GM19023 (cell line): ENCODE results near the gene S100A3.

Experiments used
- ATAC-seq: cut with Tn5 transposase; IDR thresholded peaks from one replicate; pipeline ENCODE4 v1.9.1; 2021; ENCODE audit warnings: mild to moderate bottlenecking, moderate library complexity; ENCODE audit not compliant: unreplicated experiment

The S100A3 gene

GRCh38 chr1:153550398-153550758, 1.3 kb upstream of the S100A3 start:
- no peak for ATAC-seq

GRCh38 chr1:153549741-153550397, 811 bp upstream of the S100A3 start:
- ATAC-seq: no peak

GRCh38 chr1:153547560-153548551, 1.2 kb downstream of the S100A3 start:
- ATAC-seq: no peak

- ATAC-seq: no peak
Observed at GRCh38 chr1:153546796-153547559, 2.1 kb downstream of the S100A3 start.

- no peak for ATAC-seq
Observed at GRCh38 chr1:153546371-153546770, 2.7 kb downstream of the S100A3 start.

- peak; percentile 50 for ATAC-seq
Observed at GRCh38 chr1:153545067-153546055, 3.7 kb downstream of the S100A3 start, which contains the start of gene S100A4. Gene S100A4 (minus strand): TSS chr1:153545806. CDS start chr1:153544794, 1,012 bp downstream.

- ATAC-seq: no peak
Observed at GRCh38 chr1:153544453-153545066, 4.5 kb downstream of the S100A3 start.

- no peak for ATAC-seq
Observed at GRCh38 chr1:153543736-153544135, 5.3 kb downstream of the S100A3 start.

- ATAC-seq: no peak
Observed at GRCh38 chr1:153542956-153543711, 5.9 kb downstream of the S100A3 start.

GRCh38 chr1:153541641-153542590, 7.1 kb downstream of the S100A3 start:
- no peak for ATAC-seq

- no peak for ATAC-seq
Observed at GRCh38 chr1:153540394-153541361, 8.4 kb downstream of the S100A3 start, which contains the start of gene S100A5. Gene S100A5 (minus strand): TSS chr1:153540934. CDS start chr1:153540191, 743 bp downstream.

- no peak for ATAC-seq
Observed at GRCh38 chr1:153539395-153540093, 9.5 kb downstream of the S100A3 start.

GRCh38 chr1:153538315-153538821, 10.7 kb downstream of the S100A3 start:
- ATAC-seq: no peak

GRCh38 chr1:153537376-153537730, 11.7 kb downstream of the S100A3 start:
- ATAC-seq: no peak

- ATAC-seq: no peak
Observed at GRCh38 chr1:153536671-153537375, 12.2 kb downstream of the S100A3 start.
